ENCODE results near the gene SLC25A39.

DNA sequence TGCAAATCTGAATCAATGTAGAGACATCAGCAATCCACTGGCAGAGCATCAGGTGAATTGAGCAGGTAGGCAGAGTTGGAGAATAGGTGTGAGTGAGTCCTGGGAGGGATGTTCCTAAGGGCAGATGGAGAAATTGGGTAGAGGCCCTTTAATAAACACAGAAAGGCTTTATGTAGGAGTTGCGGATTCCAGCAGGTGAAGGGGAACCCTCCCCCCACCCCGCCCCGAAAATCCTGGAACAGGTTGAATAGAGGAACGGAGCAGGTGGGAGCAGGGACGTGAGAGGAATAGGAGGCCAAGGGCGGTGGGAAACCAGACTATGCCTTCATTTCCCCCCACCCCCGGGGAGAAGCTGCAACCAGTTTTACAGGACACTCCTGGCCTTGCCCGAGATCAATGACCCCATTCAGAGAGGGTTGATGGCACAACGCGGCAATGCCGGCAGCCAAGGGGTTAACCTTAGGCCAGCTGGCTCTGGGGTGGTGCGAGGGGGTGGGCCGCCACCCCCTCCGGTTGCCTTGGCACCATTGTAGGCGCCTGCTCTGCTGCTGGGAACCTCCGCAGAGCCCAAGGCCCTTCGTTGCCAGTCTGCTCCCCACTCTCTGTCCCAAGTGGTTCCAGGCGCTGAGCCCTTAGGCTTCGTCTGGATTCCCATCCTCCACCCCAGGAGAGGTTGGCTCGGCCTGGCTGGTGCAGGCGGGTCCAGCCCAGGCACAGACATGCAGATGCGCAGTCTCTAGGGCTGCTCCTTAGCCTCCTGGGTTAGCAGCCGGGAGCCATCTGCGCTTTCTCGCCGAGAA is 17.0 kb downstream of the SLC25A39 start:
- no peak for TF ChIP-seq EZH2 (IDR thresholded peaks at IDR 0.05; ENCODE audit: low read length, missing control alignments)
- TF ChIP-seq, protein P1, sequence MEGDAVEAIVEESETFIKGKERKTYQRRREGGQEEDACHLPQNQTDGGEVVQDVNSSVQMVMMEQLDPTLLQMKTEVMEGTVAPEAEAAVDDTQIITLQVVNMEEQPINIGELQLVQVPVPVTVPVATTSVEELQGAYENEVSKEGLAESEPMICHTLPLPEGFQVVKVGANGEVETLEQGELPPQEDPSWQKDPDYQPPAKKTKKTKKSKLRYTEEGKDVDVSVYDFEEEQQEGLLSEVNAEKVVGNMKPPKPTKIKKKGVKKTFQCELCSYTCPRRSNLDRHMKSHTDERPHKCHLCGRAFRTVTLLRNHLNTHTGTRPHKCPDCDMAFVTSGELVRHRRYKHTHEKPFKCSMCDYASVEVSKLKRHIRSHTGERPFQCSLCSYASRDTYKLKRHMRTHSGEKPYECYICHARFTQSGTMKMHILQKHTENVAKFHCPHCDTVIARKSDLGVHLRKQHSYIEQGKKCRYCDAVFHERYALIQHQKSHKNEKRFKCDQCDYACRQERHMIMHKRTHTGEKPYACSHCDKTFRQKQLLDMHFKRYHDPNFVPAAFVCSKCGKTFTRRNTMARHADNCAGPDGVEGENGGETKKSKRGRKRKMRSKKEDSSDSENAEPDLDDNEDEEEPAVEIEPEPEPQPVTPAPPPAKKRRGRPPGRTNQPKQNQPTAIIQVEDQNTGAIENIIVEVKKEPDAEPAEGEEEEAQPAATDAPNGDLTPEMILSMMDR (conservative IDR thresholded peaks at IDR 0.05 in 1 of 2, IDR thresholded peaks at IDR 0.05 in 1 of 2; ENCODE audit: low read depth in 1 of 2, low read length in 2 of 2): no peak
